ENCODE measurements around the gene SIGLEC15. TPM values are rescaled to one million over a fixed set of nuclear protein-coding genes. Genes with fewer than 3 reads are reported as not detected.
"Not testable (repeated sequence)": the region's sequence is repeated elsewhere in the genome, so short reads cannot be mapped to it uniquely, and the experiment has no call there.

Gene SIGLEC15
- total RNA-seq, 2 donors from 2014 or later: 0.49 to 0.54 TPM

- ATAC-seq (ENCODE audit: insufficient number of reproducible peaks, low FRiP score, low read depth) (no peak), DNase-seq (ENCODE audit: low spot score) (no peak)
- Histone ChIP-seq H3K4me3 (no peak overlapping the region), H3K36me3 (no peaks in the 10 kb centered on the region), H3K27ac (no peak overlapping the region), H3K4me1 (ENCODE audit: control insufficient read depth in 1 of 2, low read depth in 2 of 2) (peaks cover 10 to 23% of the 10 kb centered on the region in 2 donors), H3K9me3 (no peaks in the 10 kb centered on the region), H3K27me3 (replicated peaks; ENCODE audit: insufficient read depth) (no peaks in the 10 kb centered on the region)
- no peak for TF ChIP-seq CTCF (IDR thresholded peaks at IDR 0.05)
Measured at GRCh38 chr18:45841765-45842442, 16.4 kb downstream of the SIGLEC15 start.

- peaks cover 5 to 12% of the 10 kb centered on the region in 2 donors for H3K4me1 ChIP-seq (ENCODE audit: control insufficient read depth in 1 of 2, low read depth in 2 of 2)
- H3K27me3 ChIP-seq (replicated peaks; ENCODE audit: insufficient read depth): no peaks in the 10 kb centered on the region
- H3K27ac ChIP-seq: no peak overlapping the region
- no peak for DNase-seq (ENCODE audit: low spot score)
- ATAC-seq (ENCODE audit: insufficient number of reproducible peaks, low FRiP score, low read depth): no peak
- no peaks in the 10 kb centered on the region for H3K36me3 ChIP-seq
- no peak overlapping the region for H3K4me3 ChIP-seq
- no peak for TF ChIP-seq CTCF (IDR thresholded peaks at IDR 0.05)
- H3K9me3 ChIP-seq: no peaks in the 10 kb centered on the region
Measured at GRCh38 chr18:45843019-45843418, 17.5 kb downstream of the SIGLEC15 start.

GRCh38 chr18:45844938-45845337 is 19.5 kb downstream of the SIGLEC15 start:
- no peaks in the 10 kb centered on the region for H3K9me3 ChIP-seq
- ATAC-seq (ENCODE audit: insufficient number of reproducible peaks, low FRiP score, low read depth): no peak
- no peak for DNase-seq (ENCODE audit: low spot score)

GRCh38 chr18:45845410-45845809 is 19.9 kb downstream of the SIGLEC15 start:
- DNase-seq (ENCODE audit: low spot score): no peak
- ATAC-seq (ENCODE audit: insufficient number of reproducible peaks, low FRiP score, low read depth): no peak
- Histone ChIP-seq H3K4me3 (no peak overlapping the region), H3K9me3 (no peaks in the 10 kb centered on the region), H3K27ac (no peak overlapping the region), H3K4me1 (ENCODE audit: control insufficient read depth in 1 of 2, low read depth in 2 of 2) (no peaks in the 10 kb centered on the region), H3K27me3 (replicated peaks; ENCODE audit: insufficient read depth) (no peaks in the 10 kb centered on the region), H3K36me3 (no peaks in the 10 kb centered on the region)
- TF ChIP-seq CTCF (IDR thresholded peaks at IDR 0.05): no peak

More at GRCh38 chr18:45844938-45845337, 19.5 kb downstream of the SIGLEC15 start:
- H3K4me3 ChIP-seq: no peak overlapping the region
- H3K36me3 ChIP-seq: no peaks in the 10 kb centered on the region
- H3K27me3 ChIP-seq (replicated peaks; ENCODE audit: insufficient read depth): no peaks in the 10 kb centered on the region
- TF ChIP-seq CTCF (IDR thresholded peaks at IDR 0.05): no peak
- H3K27ac ChIP-seq: no peak overlapping the region
- no peaks in the 10 kb centered on the region for H3K4me1 ChIP-seq (ENCODE audit: control insufficient read depth in 1 of 2, low read depth in 2 of 2)

GRCh38 chr18:45847119-45847518 is 21.6 kb downstream of the SIGLEC15 start:
- no peaks in the 10 kb centered on the region for H3K27me3 ChIP-seq (replicated peaks; ENCODE audit: insufficient read depth)
- H3K36me3 ChIP-seq: peaks cover under 1% of the 10 kb centered on the region
- H3K4me1 ChIP-seq (ENCODE audit: control insufficient read depth in 1 of 2, low read depth in 2 of 2): no peaks in the 10 kb centered on the region
- no peak for TF ChIP-seq CTCF (IDR thresholded peaks at IDR 0.05)
- no peak overlapping the region for H3K27ac ChIP-seq
- DNase-seq (ENCODE audit: low spot score) (no peak), ATAC-seq (ENCODE audit: insufficient number of reproducible peaks, low FRiP score, low read depth) (no peak)
- no peak overlapping the region for H3K4me3 ChIP-seq
- no peaks in the 10 kb centered on the region for H3K9me3 ChIP-seq

- not testable (repeated sequence) for H3K9me3 ChIP-seq; H3K36me3 ChIP-seq; H3K27me3 ChIP-seq (replicated peaks; ENCODE audit: insufficient read depth); DNase-seq (ENCODE audit: low spot score); H3K27ac ChIP-seq; H3K4me1 ChIP-seq (ENCODE audit: control insufficient read depth in 1 of 2, low read depth in 2 of 2); H3K4me3 ChIP-seq; ATAC-seq (ENCODE audit: insufficient number of reproducible peaks, low FRiP score, low read depth)
Measured at GRCh38 chr18:45848643-45849042, 23.2 kb downstream of the SIGLEC15 start.
